Skin of body (tissue), 2 donors: Measurements from ENCODE around the gene TRAF4. TPM values are rescaled to one million over a fixed set of nuclear protein-coding genes. Genes with fewer than 3 reads are reported as not detected.
A peak's percentile ranks its signal among the peaks of the same experiment; 100 is the strongest.

Source experiments
- DNase-seq: peaks from one replicate; lab custom pipeline; 2025; lab: John Stamatoyannopoulos, UW
- total RNA-seq: library from RNA; depleted of rRNA; stranded (reverse); fragments of >200 nt; gene quantifications from one replicate; pipeline ENCODE4 v1.2.3, GENCODE V29; 2014

Gene TRAF4
- 16.7 TPM for total RNA-seq

DNA sequence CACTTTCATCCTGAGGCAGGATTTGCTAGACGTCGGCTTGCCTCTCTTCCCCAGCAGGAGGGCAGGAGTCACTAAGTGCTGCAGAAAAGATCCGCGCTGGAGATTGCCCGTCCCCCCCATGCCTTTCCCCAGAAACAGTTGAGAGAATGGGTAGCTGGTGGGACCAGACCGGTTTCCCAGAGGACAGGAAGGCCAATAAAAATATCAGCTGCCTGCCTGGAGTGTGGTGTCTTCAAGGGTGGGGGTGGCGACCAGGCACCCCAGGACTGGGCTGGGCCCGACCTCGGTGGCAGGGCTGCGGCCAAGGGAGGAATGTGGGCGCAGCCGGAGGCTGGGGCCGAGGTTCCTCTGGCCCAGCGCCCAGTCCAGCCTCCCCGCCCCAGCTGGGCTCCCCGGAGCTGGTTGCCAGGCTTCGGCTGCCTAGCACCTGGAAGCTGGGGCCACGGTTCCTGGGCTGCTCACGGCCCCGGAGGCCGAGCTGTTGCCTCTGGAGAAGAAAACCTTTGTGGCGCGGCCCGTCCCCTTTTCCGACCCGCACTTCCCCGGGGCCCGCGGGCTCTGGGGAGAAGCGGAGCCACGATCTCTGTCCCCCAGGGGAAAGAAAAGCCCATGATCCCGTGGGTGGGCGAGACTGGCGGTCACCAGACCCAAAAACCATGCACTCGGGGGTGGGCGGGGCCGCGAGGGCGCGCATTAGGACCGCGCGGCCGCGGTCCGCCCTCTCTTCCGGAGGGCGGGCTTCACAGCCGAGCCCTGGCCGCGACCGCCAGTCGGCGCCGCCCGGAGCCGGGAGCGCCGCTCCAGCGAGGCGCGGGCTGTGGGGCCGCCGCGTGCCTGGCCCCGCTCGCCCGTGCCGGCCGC is at the start of gene TRAF4:
TRAF4 (plus strand) TSS at position 769 of the 861 bp plus-strand sequence. CDS start 102 bp downstream, outside the sequence.
- peak; percentile 67 for DNase-seq

DNA sequence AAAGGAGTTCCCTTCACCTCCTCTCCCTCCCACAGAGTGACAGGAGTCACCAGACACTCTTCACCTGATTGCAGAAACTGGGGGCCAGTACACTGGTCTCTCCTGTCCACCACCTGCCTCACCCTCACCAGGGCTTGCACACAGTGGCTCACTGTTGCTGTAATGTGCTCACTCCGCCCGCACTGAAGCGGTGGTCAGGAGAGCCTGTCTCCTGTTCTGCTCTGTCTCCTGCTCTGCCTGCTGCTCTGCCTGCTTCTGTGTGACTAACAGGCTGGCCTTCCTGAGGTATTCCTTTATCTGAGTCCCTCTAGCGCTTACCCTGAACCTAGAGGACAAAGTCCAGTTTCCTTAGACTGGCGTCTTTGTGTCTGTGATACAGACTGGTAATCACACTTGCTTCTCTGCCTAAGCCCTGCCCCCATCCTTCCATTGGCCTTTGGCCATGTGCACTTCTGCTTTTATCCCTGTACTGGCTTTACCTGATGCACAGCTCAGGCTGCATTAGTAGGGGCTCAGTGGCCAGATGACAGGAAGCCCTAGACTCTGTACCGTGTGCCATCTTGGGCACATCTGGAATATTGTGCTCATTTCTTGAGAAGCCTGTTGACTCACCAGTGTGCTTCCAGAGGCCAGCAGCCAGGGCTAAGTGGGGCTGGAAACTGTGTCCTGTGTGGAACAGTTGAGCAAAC is 45.4 kb upstream of the TRAF4 start:
- no peak for DNase-seq

GRCh38 chr17:28700278-28700677 is 43.5 kb upstream of the TRAF4 start:
- no peak for DNase-seq

- DNase-seq = no peak
These were observed 42.9 kb upstream of the TRAF4 start for GRCh38 chr17:28700830-28701492.

DNA sequence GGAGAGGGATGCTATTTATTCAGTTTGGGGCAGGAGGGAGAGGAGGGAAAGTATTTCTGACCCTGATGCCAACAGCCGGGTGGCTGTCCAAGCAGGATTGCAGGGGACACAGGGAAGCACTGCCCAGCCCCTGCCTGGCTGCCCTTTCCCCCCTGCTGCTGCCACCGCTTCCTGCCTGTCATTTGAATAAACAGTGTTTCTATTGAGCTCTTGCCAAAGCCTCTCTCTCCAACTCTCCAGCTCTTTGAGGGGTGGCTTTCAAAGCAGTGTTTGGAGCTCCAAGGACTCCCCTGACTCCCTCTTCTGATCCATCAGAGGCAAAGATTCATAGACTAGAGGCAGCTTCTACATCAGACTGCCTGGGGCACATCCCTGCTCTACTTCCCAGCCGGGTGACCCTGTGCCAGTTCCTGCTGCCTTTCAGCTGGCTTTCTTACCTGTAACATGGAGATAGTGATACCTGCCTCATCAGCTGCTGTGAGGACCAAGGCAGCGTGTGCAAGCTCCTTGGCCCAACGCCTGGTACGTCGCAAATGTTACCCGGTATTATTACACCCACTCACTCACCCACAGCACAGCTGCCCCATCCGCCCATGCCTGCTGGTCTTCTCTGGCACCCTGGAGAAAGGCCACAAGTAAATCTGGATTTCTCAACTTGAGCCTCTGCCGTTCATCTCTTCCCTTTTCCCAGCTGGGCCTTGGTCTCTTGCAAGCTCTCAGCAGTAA is 41.6 kb upstream of the TRAF4 start:
- no peak for DNase-seq

DNA sequence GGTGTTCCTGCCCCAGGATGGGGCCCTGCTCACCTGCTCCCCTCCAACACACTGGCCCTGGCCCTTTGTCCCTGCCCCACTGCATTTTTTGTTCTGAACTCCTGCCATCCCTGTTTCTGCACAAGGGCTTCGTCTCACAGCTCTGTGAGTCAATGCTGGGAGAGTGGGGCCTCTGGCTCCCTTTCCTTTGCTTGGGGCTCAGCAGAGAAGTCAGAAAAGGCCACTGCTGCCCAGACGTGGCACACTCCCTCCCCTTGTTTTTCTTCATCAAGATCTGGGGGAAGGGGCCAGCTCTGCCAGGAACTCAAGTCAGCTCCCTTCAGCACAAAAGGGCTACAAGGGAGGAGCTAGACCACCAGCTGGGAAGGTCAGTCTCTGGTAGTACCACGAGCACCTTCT is 41.1 kb upstream of the TRAF4 start:
- no peak for DNase-seq

- no peak for DNase-seq
These were observed 40.1 kb upstream of the TRAF4 start for GRCh38 chr17:28703552-28704218.

- no peak for DNase-seq
These were observed 39.5 kb upstream of the TRAF4 start for GRCh38 chr17:28704219-28704858.

GRCh38 chr17:28705074-28705659 is 38.6 kb upstream of the TRAF4 start:
- no peak for DNase-seq

- DNase-seq = no peak
These were observed 38.0 kb upstream of the TRAF4 start for GRCh38 chr17:28705728-28706334.

- DNase-seq = no peak
These were observed 37.1 kb upstream of the TRAF4 start for GRCh38 chr17:28706471-28707338.

GRCh38 chr17:28707339-28707720 is 36.5 kb upstream of the TRAF4 start:
- no peak for DNase-seq

DNA sequence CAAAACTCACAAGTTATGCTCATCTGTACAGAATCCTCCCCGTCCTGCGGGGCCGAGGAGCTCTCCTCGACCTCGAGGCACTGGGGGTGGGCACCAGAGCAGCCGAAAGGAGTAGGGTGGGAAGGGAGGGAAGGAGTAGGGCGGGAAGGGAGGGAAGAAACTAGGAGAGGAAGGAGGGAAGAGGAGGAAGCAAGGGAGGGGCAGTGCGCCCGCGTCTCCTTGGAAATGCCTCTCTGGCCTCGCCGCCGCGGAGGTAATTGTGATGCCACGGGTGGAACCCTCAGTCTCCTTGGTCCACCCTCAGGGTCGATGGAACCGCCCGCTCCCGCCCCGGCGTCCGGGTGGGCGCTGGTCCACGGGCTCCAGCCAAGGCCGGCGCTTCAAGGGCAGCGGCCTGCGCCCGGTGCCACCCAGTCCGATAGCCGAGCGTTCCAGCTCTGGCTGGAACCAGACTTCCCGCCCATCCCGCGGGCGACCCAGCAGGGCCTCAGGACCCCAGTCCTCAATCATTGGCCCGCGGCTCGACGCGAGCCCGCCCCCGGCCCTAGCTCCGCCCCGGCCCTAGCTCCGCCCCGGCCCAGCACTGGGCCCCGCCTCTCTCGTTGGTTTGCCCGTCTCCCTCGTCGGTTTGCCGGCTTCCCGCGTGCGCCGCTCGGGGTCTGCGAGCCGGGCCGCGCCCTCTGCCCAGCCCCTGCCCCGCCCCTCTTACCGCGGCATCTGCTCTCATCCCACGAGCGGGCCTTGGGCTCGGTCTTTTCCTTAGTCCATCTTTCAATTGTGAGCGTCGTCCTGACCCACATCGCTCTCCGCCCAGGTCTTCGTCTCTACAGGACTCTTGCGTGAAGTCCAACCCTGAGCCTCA is 32.7 kb upstream of the TRAF4 start:
- DNase-seq = peak; percentile 93

DNA sequence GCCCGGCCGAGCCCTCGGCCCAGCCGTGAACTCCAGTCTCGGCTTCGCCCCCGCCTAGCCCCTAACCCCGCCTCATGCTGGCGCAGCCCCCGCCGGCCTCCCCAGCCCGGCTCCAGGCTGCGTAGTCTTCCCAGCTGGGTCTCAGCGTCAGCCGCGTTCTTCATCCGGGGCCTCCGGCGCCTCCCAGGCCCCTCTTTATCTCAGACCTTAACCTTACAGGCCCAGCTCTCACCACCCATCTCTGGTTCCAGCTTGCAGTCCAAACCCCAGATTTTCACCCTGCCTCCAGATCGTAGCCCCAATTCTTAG is 32.1 kb upstream of the TRAF4 start, which contains the start of gene PROCA1:
PROCA1 (minus strand) TSS at position 166 of the 309 bp plus-strand sequence. CDS start 228 bp downstream, outside the sequence.
- peak; percentile 87 for DNase-seq

DNA sequence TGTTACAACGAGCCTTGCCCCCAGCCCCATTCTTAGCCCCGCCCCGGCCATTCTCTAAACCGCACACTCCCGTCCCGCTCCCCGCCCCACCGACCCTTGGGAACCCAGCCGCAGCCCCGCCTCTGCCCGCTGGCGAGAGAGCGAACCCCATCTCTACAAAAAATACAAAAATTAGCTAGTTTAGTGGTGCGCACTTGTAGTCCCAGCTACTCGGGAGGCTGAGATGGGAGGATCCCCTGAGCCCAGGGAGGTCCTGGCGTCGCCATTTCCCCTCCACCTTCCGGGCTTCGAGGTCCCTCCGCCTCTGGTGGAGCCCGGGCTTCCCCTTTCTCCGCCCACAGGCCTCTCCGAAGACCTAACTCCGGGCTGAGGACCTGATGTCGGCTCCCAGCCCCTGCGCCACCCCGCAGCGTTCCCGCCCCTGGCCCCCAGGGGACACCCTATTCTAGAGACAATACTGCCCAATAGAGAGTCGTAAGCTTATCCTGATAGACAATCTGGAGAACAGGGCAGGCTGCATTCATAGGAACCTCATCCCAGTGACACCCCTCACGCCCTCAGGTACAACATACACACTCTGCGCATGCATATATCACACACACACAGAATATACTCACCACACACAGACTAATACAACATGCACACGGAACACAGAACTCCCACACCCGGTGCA is 31.6 kb upstream of the TRAF4 start:
- DNase-seq = peak; percentile 43

- DNase-seq = no peak
These were observed 31.0 kb upstream of the TRAF4 start for GRCh38 chr17:28712705-28713415.
